Ovary (tissue), 9 donors: ENCODE measurements around the gene SDCCAG8. TPM values are rescaled to one million over a fixed set of nuclear protein-coding genes. Genes with fewer than 3 reads are reported as not detected.

Experiments used
- DNase-seq, 5 donors: peaks; one replicate each; pipeline ENCODE4 v3.0.0-alpha.2; 2019 to 2020
- H3K27ac ChIP-seq, 2 donors: fragments of 200-600 bp; one replicate each; pipeline versions ENCODE4 v1.5.1 to v1.8.0; 2019 to 2022
- H3K27me3 ChIP-seq: fragments of 200-600 bp; one replicate; pipeline ENCODE4 v1.8.0; 2022
- H3K36me3 ChIP-seq: fragments of 200-600 bp; sonication (generic); one replicate; pipeline ENCODE4 v1.5.1; 2019
- H3K4me1 ChIP-seq: one replicate; pipeline ENCODE4 v1.8.1; 2013; ENCODE audit warnings: mild to moderate bottlenecking, moderate library complexity; ENCODE audit not compliant: insufficient read depth
- H3K4me3 ChIP-seq: fragments of 200-600 bp; sonication (generic); one replicate; pipeline ENCODE4 v1.5.1; 2017
- H3K9me3 ChIP-seq, 2 donors: fragments of 200-600 bp in 1 of 2; sonication (generic) in 1 of 2; one replicate each; pipeline versions ENCODE4 v1.5.1 to v1.8.1; 2013 to 2019; ENCODE audit warnings: mild to moderate bottlenecking in 1 of 2, moderate library complexity in 1 of 2
- CTCF ChIP-seq, 3 donors: fragments of 450-650 bp in 2 of 3; fragments of 200-600 bp in 1 of 3; IDR thresholded peaks; one replicate each; pipeline versions ENCODE4 v1.5.1 to v1.8.0; 2016 to 2022; ENCODE audit warnings: antibody characterized with exemption in 3 of 3, mild to moderate bottlenecking in 1 of 3
- EP300 ChIP-seq: sonication (generic); formaldehyde crosslinking; IDR thresholded peaks from one replicate; pipeline ENCODE4 v1.6.1; 2017; ENCODE audit warnings: antibody characterized with exemption
- POLR2A ChIP-seq: fragments of 450-650 bp; IDR thresholded peaks from one replicate; pipeline ENCODE4 v1.6.1; 2017; ENCODE audit warnings: antibody characterized with exemption, mild to moderate bottlenecking, moderate library complexity
- WGBS, 3 donors: extraction: QIAGEN DNeasy Blood & Tissue Kit in 1 of 3; methylation state at CpG; one replicate each; pipeline versions ENCODE4 v1.1.5 to v1.1.7; 2013 to 2017; 5-methylcytosine and 5-hydroxymethylcytosine counted together
- intact Hi-C, 4 donors: fragments of 100-400 bp; cut with DNase I; formaldehyde crosslinking; loops; one replicate each; pipeline versions ENCODE4 v1.11.0 to v1.15.1; 2022 to 2023
- polyA plus RNA-seq, 2 donors: library from polyadenylated mRNA; stranded (reverse); fragments of 200-250 nt in 1 of 2; fragments of 350-450 nt in 1 of 2; fragmentation: Illumina TruSeq in 1 of 2; extraction: RNeasy Lipid Tissue Mini Kit (QIAGEN cat#74804) in 1 of 2; gene quantifications; one replicate each; pipeline ENCODE4 v1.2.3, GENCODE V29; 2013 to 2014
- total RNA-seq, 7 donors: library from RNA; depleted of rRNA in 2 of 7; stranded (reverse); fragments of >200 nt in 2 of 7; fragmentation: NEBNext Ultra II Directional in 3 of 7; extraction: Animal tissue kit (Norgen Biotek cat#: 25700) in 3 of 7; gene quantifications; one replicate each; pipeline versions ENCODE4 v1.1.0 to v1.2.4, GENCODE V29; 2016 to 2023
- donor health status: DM: no; HTN: no; CAD: no; lungs with moderate emphysema.
- donor health status: DM: no; HTN: no; CAD: no.
- donor health status: Bipolar disorder and iron deficiency.
- donor health status: DM: yes; HTN: yes; CAD: no.
- donor health status: DM: no; HTN: no; CAD: no.
- donor health status: DM: yes; HTN: yes; CAD: no.

SDCCAG8 gene
- total and polyA plus RNA-seq, 9 donors: 19.8 to 45.9 (median 30.6) TPM

GRCh38 chr1:243481101-243481500, 225.3 kb downstream of the SDCCAG8 start:
- no peak overlapping the region for H3K4me3 ChIP-seq
- no peak for TF ChIP-seq POLR2A
- TF ChIP-seq EP300: no peak
- TF ChIP-seq CTCF (IDR thresholded peaks at IDR 0.05): no peak
- intact Hi-C loops: loop anchor here in 1 of 4 donors (10.0 kb wide), 1 partner anchor 784 kb away; no protein-coding TSS in a partner anchor
- H3K36me3 ChIP-seq: no peaks in the 10 kb centered on the region
- DNase-seq: no peak
- H3K27me3 ChIP-seq: no peaks in the 10 kb centered on the region
- no peak overlapping the region for H3K27ac ChIP-seq
- no peaks in the 10 kb centered on the region for H3K9me3 ChIP-seq
- H3K4me1 ChIP-seq: peaks cover 7% of the 10 kb centered on the region
- 96 to 99% (median 98%) methylated on average over 5 of the region's 5 CpGs for WGBS, 3 donors

- 22 to 27% (median 24%) methylated on average over 24 to 25 of the region's 25 CpGs for WGBS, 3 donors
- no peaks in the 10 kb centered on the region for H3K36me3 ChIP-seq
- H3K27ac ChIP-seq: peak overlapping the region in 1 of 2 donors; percentile 5
- H3K4me3 ChIP-seq: peak overlapping the region; percentile 15
- DNase-seq: peak in 1 of 5 donors; percentile 60
- no peaks in the 10 kb centered on the region for H3K27me3 ChIP-seq
- intact Hi-C loops: loop anchor here in 1 of 4 donors (10.0 kb wide), 1 partner anchor 782 kb away; no protein-coding TSS in a partner anchor
- H3K9me3 ChIP-seq: no peaks in the 10 kb centered on the region
- H3K4me1 ChIP-seq: peaks cover 7% of the 10 kb centered on the region
- TF ChIP-seq POLR2A (no peak), CTCF (IDR thresholded peaks at IDR 0.05) (no peak), EP300 (no peak)
Observed at GRCh38 chr1:243482141-243483022, 226.5 kb downstream of the SDCCAG8 start.

DNA sequence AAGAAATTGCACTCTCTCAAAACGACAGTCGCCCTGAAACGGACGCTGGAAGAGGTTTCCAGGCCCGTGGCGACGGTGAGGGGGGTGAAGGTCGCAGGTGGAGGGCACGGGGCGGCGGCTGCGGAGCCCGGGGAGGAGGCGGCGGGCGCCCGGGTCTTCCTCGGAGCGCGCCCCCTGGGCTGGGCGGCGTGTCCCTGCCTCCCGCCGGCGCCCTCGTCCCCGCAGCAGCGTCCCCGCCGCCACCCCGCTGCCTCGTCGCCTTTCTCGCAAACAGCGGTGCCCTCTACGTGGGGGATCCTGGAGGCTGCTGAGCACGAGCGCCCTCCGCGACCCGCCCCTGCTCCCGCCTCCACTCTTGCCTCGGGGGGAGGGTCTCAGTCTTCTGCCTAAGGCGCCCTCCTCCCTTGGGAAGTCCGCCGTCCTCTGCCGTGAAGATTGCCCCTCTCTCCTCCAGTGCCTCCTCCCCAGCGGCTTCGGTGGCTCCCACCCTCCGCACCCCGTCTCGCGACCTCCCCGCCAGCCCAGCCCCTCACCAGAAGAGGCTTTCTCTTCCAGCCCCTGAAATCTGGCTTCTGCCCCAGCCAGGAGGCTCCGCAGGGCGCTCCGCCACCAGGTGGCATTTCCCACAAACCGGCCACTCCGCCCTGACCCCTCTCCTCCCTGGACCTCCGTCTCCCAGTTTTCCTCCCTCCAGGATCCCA, 227.4 kb downstream of the SDCCAG8 start:
- intact Hi-C loops: loop anchor here in 1 of 4 donors (10.0 kb wide), 1 partner anchor 782 kb away; no protein-coding TSS in a partner anchor
- Histone ChIP-seq H3K4me1 (peaks cover 7% of the 10 kb centered on the region), H3K4me3 (peak overlapping the region; percentile 15), H3K27ac (peak overlapping the region in 1 of 2 donors; percentile 5), H3K9me3 (no peaks in the 10 kb centered on the region), H3K36me3 (no peaks in the 10 kb centered on the region), H3K27me3 (no peaks in the 10 kb centered on the region)
- peak in 1 of 5 donors; percentile 38 for DNase-seq
- TF ChIP-seq CTCF (IDR thresholded peaks at IDR 0.05) (no peak), EP300 (no peak), POLR2A (no peak)
- WGBS, 3 donors: 6 to 20% (median 17%) methylated on average over 25 to 60 of the region's 60 CpGs

GRCh38 chr1:243483952-243484351, 228.1 kb downstream of the SDCCAG8 start:
- no peak for DNase-seq
- Histone ChIP-seq H3K4me1 (peaks cover 7% of the 10 kb centered on the region), H3K4me3 (no peak overlapping the region), H3K27ac (no peak overlapping the region), H3K36me3 (no peaks in the 10 kb centered on the region), H3K9me3 (no peaks in the 10 kb centered on the region), H3K27me3 (no peaks in the 10 kb centered on the region)
- TF ChIP-seq EP300: no peak
- no peak for TF ChIP-seq CTCF (IDR thresholded peaks at IDR 0.05)
- TF ChIP-seq POLR2A: no peak
- 93 to 97% (median 96%) methylated on average over 16 of the region's 16 CpGs for WGBS, 3 donors
- intact Hi-C loops: loop anchor here in 1 of 4 donors (10.0 kb wide), 1 partner anchor 781 kb away; no protein-coding TSS in a partner anchor
